ENCODE data around the gene KIAA0930. TPM values are rescaled to one million over a fixed set of nuclear protein-coding genes. Genes with fewer than 3 reads are reported as not detected.

The KIAA0930 gene
- total and polyA plus RNA-seq, 2 experiments from 2014 or later, result 15.0 to 78.6 TPM

DNA sequence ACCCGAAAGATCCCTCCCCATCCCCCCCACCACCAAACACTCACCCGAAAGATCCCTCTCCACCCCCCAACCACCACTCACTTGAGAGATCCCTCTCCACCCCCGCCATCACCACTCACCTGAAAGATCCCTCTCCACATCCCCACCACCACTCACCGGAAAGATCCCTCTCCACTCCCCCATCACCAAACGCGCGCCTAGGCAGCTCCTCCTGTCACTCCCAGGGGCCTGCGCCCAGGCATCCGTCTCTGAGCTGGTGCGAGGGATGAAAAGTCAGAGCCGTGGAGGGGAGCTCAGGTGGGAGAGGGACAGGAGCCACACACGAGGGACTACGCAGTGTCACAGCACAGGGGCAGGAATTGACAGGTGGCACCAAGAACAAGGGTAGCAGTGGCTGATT lies 11.5 kb downstream of the KIAA0930 start (continued):
- TF ChIP-seq CTCF (conservative IDR thresholded peaks at IDR 0.05; ENCODE audit: low read depth in 2 of 2), result no peak
- TF ChIP-seq NANOG (IDR thresholded peaks at IDR 0.05; ENCODE audit: borderline replicate concordance), result no peak
- TF ChIP-seq ETS1 (IDR thresholded peaks at IDR 0.05), result no peak
- no peak for TF ChIP-seq JUNB (IDR thresholded peaks at IDR 0.05; ENCODE audit: unreplicated experiment)
- no peak for TF ChIP-seq STAT1 (IDR thresholded peaks at IDR 0.05; ENCODE audit: unreplicated experiment)
- TF ChIP-seq CREB1 (CRISPR knock-in tag; IDR thresholded peaks at IDR 0.05; ENCODE audit: low read depth), result no peak
- no peak for TF ChIP-seq EZH2phosphoT487 (IDR thresholded peaks at IDR 0.05; ENCODE audit: unreplicated experiment)
- TF ChIP-seq, protein P1, sequence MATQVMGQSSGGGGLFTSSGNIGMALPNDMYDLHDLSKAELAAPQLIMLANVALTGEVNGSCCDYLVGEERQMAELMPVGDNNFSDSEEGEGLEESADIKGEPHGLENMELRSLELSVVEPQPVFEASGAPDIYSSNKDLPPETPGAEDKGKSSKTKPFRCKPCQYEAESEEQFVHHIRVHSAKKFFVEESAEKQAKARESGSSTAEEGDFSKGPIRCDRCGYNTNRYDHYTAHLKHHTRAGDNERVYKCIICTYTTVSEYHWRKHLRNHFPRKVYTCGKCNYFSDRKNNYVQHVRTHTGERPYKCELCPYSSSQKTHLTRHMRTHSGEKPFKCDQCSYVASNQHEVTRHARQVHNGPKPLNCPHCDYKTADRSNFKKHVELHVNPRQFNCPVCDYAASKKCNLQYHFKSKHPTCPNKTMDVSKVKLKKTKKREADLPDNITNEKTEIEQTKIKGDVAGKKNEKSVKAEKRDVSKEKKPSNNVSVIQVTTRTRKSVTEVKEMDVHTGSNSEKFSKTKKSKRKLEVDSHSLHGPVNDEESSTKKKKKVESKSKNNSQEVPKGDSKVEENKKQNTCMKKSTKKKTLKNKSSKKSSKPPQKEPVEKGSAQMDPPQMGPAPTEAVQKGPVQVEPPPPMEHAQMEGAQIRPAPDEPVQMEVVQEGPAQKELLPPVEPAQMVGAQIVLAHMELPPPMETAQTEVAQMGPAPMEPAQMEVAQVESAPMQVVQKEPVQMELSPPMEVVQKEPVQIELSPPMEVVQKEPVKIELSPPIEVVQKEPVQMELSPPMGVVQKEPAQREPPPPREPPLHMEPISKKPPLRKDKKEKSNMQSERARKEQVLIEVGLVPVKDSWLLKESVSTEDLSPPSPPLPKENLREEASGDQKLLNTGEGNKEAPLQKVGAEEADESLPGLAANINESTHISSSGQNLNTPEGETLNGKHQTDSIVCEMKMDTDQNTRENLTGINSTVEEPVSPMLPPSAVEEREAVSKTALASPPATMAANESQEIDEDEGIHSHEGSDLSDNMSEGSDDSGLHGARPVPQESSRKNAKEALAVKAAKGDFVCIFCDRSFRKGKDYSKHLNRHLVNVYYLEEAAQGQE (IDR thresholded peaks at IDR 0.05; ENCODE audit: unreplicated experiment), result no peak
- no peak for TF ChIP-seq POLR2AphosphoS5 (IDR thresholded peaks at IDR 0.05; ENCODE audit: low read depth)
- no peak for TF ChIP-seq EZH2 (IDR thresholded peaks at IDR 0.05; ENCODE audit: low read depth, unreplicated experiment)

DNA sequence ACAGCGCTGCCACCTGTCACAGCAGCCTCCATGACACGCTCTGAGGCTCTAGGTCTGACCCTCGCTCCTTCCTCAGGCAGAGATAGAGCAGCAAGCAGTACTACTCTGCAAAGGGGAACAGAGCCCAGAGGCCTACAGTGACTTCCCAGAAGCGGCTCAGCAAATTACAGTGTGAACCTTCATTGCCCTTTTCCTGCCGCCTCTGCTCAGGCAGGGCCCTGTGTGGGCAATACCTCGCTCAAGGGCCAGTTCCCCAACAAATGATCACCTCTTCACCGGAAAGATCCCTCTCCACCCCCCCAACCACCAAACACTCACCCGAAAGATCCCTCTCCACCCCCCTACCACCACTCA lies 12.3 kb downstream of the KIAA0930 start:
- no peaks in the 10 kb centered on the region for H3K36me3 ChIP-seq (ENCODE audit: insufficient read depth)
- no peak overlapping the region for H3K4me2 ChIP-seq
- Mint-ChIP-seq H3K4me1 (peaks cover 40% of the 10 kb centered on the region), H3K9me3 (no peaks in the 10 kb centered on the region; the same call in 2 of the 3 replicates), H3K36me3 (ENCODE audit: low read depth) (no peaks in the 10 kb centered on the region; the same call in 2 of the 3 replicates), H3K27me3 (ENCODE audit: insufficient read depth, low read depth, poor library complexity) (peaks cover 11% of the 10 kb centered on the region), H3K4me3 (no peak overlapping the region), H3K27ac (no peak overlapping the region)
- no peak overlapping the region for H3K27ac ChIP-seq (ENCODE audit: low read depth)
- DNase-seq (ENCODE audit: low spot score) (no peak), ATAC-seq (no peak)
- no peaks in the 10 kb centered on the region for H3K27me3 ChIP-seq (ENCODE audit: insufficient read depth)
- no peak overlapping the region for H2AFZ ChIP-seq
- no peaks in the 10 kb centered on the region for H3K4me1 ChIP-seq (ENCODE audit: insufficient read depth)
- H4K20me1 ChIP-seq (replicated peaks; ENCODE audit: insufficient read depth), result peaks cover 3% of the 10 kb centered on the region; the same call in 1 of the 2 replicates
- peaks cover 12% of the 10 kb centered on the region for H3K79me2 ChIP-seq (replicated peaks; ENCODE audit: insufficient read depth)
- H3F3A ChIP-seq (replicated peaks; ENCODE audit: low read depth), result no peaks in the 10 kb centered on the region
- H3K9me2 ChIP-seq (ENCODE audit: insufficient read depth), result no peaks in the 10 kb centered on the region
- no peak overlapping the region for H3K4me3 ChIP-seq
- TF ChIP-seq STAT1 (IDR thresholded peaks at IDR 0.05; ENCODE audit: unreplicated experiment), result no peak
- TF ChIP-seq ZNF462 (CRISPR knock-in tag; IDR thresholded peaks at IDR 0.05), result no peak
- no peak for TF ChIP-seq EZH2phosphoT487 (IDR thresholded peaks at IDR 0.05; ENCODE audit: unreplicated experiment)
- no peak for TF ChIP-seq POLR2AphosphoS5 (IDR thresholded peaks at IDR 0.05; ENCODE audit: low read depth)

Data from GM23338 (cell line).